HepG2 (cell line): ENCODE data around the gene PPRC1. TPM values are rescaled to one million over a fixed set of nuclear protein-coding genes. Genes with fewer than 3 reads are reported as not detected.
A peak's percentile ranks its signal among the peaks of the same experiment; 100 is the strongest.

Experiments
- ATAC-seq: fragments of 200-7000 bp; cut with Tn5 transposase; 3 replicates; pipeline ENCODE4 v1.9.1; 2020; ENCODE audit warnings: mild to moderate bottlenecking, moderate library complexity
- BruUV-seq: library from RNA; stranded (reverse); fragments of 400-500 nt; replicated peaks from 2 replicates; lab custom pipeline; 2021; lab: Mats Ljungman, UMichigan
- CTCF ChIA-PET: fragments of 300-600 bp; formaldehyde crosslinking; extraction: SDS; loops from one replicate; lab custom pipeline; 2021; ENCODE audit warnings: low total read pairs, inconsistent platforms, low intra/inter-chr PET ratio; lab: Yijun Ruan, JAX
- POLR2A ChIA-PET: fragments of 350-600 bp; sonication (Branson Sonifier 250); formaldehyde crosslinking; loops from one replicate; lab custom pipeline; 2020; ENCODE audit warnings: antibody characterized with exemption, inconsistent platforms; lab: Yijun Ruan, JAX
- DNase-seq: peaks from one replicate; pipeline ENCODE4 v3.0.0-alpha.2; 2015; ENCODE audit warnings: low spot score
- FAIRE-seq: peaks from 3 replicates; lab custom pipeline; 2011; peaks lifted over from hg19 to GRCh38; lab: Jason Lieb, UNC
- H2AFZ ChIP-seq: one replicate; pipeline ENCODE4 v1.6.1; 2011; ENCODE audit warnings: low read length, inconsistent platforms
- H3K27ac ChIP-seq: fragments of 300-600 bp; 3 replicates; pipeline ENCODE4 v1.8.0; 2011; ENCODE audit warnings: mixed run types, mild to moderate bottlenecking, mixed read lengths, low read length, inconsistent platforms; ENCODE audit not compliant: insufficient read depth; ENCODE audit errors: extremely low read length
- H3K27me3 ChIP-seq, 2 experiments: fragments of 200-600 bp in 1 of 2; 2 replicates in 1 of 2; 3 replicates in 1 of 2; pipeline versions ENCODE4 v1.6.0 to v1.8.0; 2011; ENCODE audit warnings: low read length in 2 of 2, mild to moderate bottlenecking in 2 of 2, moderate library complexity in 2 of 2, inconsistent platforms in 1 of 2; ENCODE audit not compliant: insufficient read depth in 2 of 2, control insufficient read depth in 1 of 2
- H3K36me3 ChIP-seq, 2 experiments: fragments of 200-600 bp in 1 of 2; replicated peaks in 1 of 2; 2 replicates in 1 of 2; 3 replicates in 1 of 2; pipeline versions ENCODE4 v1.5.1 to v1.8.0; 2011; ENCODE audit warnings: low read length in 2 of 2, inconsistent platforms in 1 of 2; ENCODE audit not compliant: insufficient read depth in 2 of 2, control insufficient read depth in 1 of 2
- H3K4me1 ChIP-seq: 2 replicates; pipeline ENCODE4 v1.5.1; 2012; ENCODE audit warnings: low read length, inconsistent platforms; ENCODE audit not compliant: insufficient read depth
- H3K4me2 ChIP-seq: 2 replicates; pipeline ENCODE4 v1.6.0; 2011; ENCODE audit warnings: low read depth, low read length, inconsistent platforms
- H3K4me3 ChIP-seq, 3 experiments: fragments of 200-600 bp in 1 of 3; sonication (generic), shearing (Covaris generic) in 1 of 3; replicated peaks in 1 of 3; 2 replicates each; pipeline ENCODE4 v1.5.1; 2011 to 2016; ENCODE audit warnings: low read length in 3 of 3, inconsistent platforms in 2 of 3, low read depth in 2 of 3, mild to moderate bottlenecking in 2 of 3, control low read depth in 1 of 3, mixed read lengths in 1 of 3; ENCODE audit not compliant: insufficient read depth in 1 of 3
- H3K79me2 ChIP-seq: one replicate; pipeline ENCODE4 v1.6.1; 2011; ENCODE audit warnings: low read length, inconsistent platforms; ENCODE audit not compliant: insufficient read depth
- H3K9ac ChIP-seq: 2 replicates; pipeline ENCODE4 v1.6.0; 2011; ENCODE audit warnings: mild to moderate bottlenecking, low read depth, low read length, inconsistent platforms; ENCODE audit not compliant: insufficient read depth
- H3K9me3 ChIP-seq: 2 replicates; pipeline ENCODE4 v1.5.1; 2012; ENCODE audit warnings: mild to moderate bottlenecking, low read length
- H4K20me1 ChIP-seq: 2 replicates; pipeline ENCODE4 v1.6.0; 2011; ENCODE audit warnings: inconsistent platforms, mild to moderate bottlenecking, low read length, moderate library complexity; ENCODE audit not compliant: insufficient read depth
- HNF4G ChIP-seq, 2 experiments: sonication (generic) in 1 of 2; formaldehyde crosslinking in 1 of 2; IDR thresholded peaks; 2 replicates each; pipeline versions ENCODE4 v1.4.0 to v1.6.1; 2011 to 2020; ENCODE audit warnings: borderline replicate concordance in 2 of 2, low read depth in 2 of 2, mild to moderate bottlenecking in 2 of 2, low read length in 1 of 2, missing genetic modification reagents in 1 of 2, moderate library complexity in 1 of 2
- HNRNPL ChIP-seq: fragments of 200-400 bp; formaldehyde crosslinking; IDR thresholded peaks from 2 replicates; pipeline ENCODE4 v1.6.1; 2017; ENCODE audit warnings: mild to moderate bottlenecking, low read depth, low read length
- KAT8 ChIP-seq: IDR thresholded peaks from 2 replicates; pipeline ENCODE4 v1.6.1; 2016; ENCODE audit warnings: missing genetic modification reagents, missing compliant biosample characterization
- KLF16 ChIP-seq, 2 experiments: sonication (generic) in 1 of 2; formaldehyde crosslinking in 1 of 2; IDR thresholded peaks; 2 replicates each; pipeline versions ENCODE4 v1.6.1 to v1.8.0; 2016 to 2023; ENCODE audit warnings: missing genetic modification reagents in 2 of 2, missing compliant biosample characterization in 1 of 2
- MAF1 ChIP-seq: sonication (generic); formaldehyde crosslinking; IDR thresholded peaks from 2 replicates; pipeline ENCODE4 v1.5.0; 2020; ENCODE audit warnings: missing genetic modification reagents, borderline replicate concordance
- POLR2G ChIP-seq: fragments of 200-400 bp; formaldehyde crosslinking; IDR thresholded peaks from 2 replicates; pipeline ENCODE4 v1.6.1; 2018; ENCODE audit warnings: mild to moderate bottlenecking, low read depth, low read length, moderate library complexity
- ZNF234 ChIP-seq: sonication (generic); formaldehyde crosslinking; conservative IDR thresholded peaks from 2 replicates; pipeline ENCODE4 v1.5.1; 2020; ENCODE audit warnings: mild to moderate bottlenecking, missing genetic modification reagents
- WGBS: methylation state at CpG from one replicate; pipeline ENCODE4 v1.1.6; 2017; ENCODE audit warnings: low lambda C conversion rate; 5-methylcytosine and 5-hydroxymethylcytosine counted together
- in situ Hi-C: cut with HindIII; loops from 2 replicates; pipeline ENCODE4 v1.10.0; 2017; ENCODE audit warnings: low pct_unique_long_range_greater_than_20kb; ENCODE audit not compliant: extremely low pct_ligation_motif_present
- intact Hi-C: fragments of 100-400 bp; cut with micrococcal nuclease; formaldehyde crosslinking; loops from one replicate; pipeline ENCODE4 v1.10.0; 2022; ENCODE audit not compliant: unreplicated experiment
- polyA plus RNA-seq, 8 experiments: library from polyadenylated mRNA; depleted of rRNA in 3 of 8; stranded (reverse) in 7 of 8; unstranded in 1 of 8; fragments of >200 nt; fragmentation: Illumina TruSeq in 4 of 8; extraction: Trizol in 4 of 8; gene quantifications; 2 replicates each; pipeline versions ENCODE4 v1.2.1 to v1.2.3, GENCODE V29; 2011 to 2016; ENCODE audit warnings: low read depth in 4 of 8, missing spikeins in 1 of 8, mixed read lengths in 1 of 8; ENCODE audit not compliant: insufficient read depth in 1 of 8
- total RNA-seq, 5 experiments: library from RNA; depleted of rRNA; stranded (reverse); fragments of >200 nt; fragmentation: Illumina TruSeq; extraction: Trizol; gene quantifications; 2 replicates each; pipeline ENCODE4 v1.2.3, GENCODE V29; 2016; ENCODE audit warnings: low read depth in 1 of 5
- TF ChIP-seq, protein P1 (sequence below): sonication (generic); formaldehyde crosslinking; IDR thresholded peaks from 2 replicates; pipeline ENCODE4 v1.4.0; 2020; ENCODE audit warnings: missing genetic modification reagents, borderline replicate concordance
- TF ChIP-seq, protein P2 (sequence below): sonication (generic); formaldehyde crosslinking; IDR thresholded peaks from 2 replicates; pipeline ENCODE4 v1.4.0; 2020; ENCODE audit warnings: missing genetic modification reagents
- TF ChIP-seq, protein P3 (sequence below): sonication (generic); formaldehyde crosslinking; IDR thresholded peaks from 2 replicates; pipeline ENCODE4 v1.9.0; 2022; ENCODE audit warnings: low read depth, missing genetic modification reagents
- TF ChIP-seq, protein P4 (sequence below): sonication (generic); formaldehyde crosslinking; IDR thresholded peaks from 2 replicates; pipeline ENCODE4 v1.5.1; 2020; ENCODE audit warnings: mild to moderate bottlenecking, missing genetic modification reagents, moderate library complexity

The PPRC1 gene
- total and polyA plus RNA-seq, 2 of the 13 experiments (the other 11 are each of a cell fraction or from before 2014, with no cell fraction given) = 18.7 to 24.2 TPM

DNA sequence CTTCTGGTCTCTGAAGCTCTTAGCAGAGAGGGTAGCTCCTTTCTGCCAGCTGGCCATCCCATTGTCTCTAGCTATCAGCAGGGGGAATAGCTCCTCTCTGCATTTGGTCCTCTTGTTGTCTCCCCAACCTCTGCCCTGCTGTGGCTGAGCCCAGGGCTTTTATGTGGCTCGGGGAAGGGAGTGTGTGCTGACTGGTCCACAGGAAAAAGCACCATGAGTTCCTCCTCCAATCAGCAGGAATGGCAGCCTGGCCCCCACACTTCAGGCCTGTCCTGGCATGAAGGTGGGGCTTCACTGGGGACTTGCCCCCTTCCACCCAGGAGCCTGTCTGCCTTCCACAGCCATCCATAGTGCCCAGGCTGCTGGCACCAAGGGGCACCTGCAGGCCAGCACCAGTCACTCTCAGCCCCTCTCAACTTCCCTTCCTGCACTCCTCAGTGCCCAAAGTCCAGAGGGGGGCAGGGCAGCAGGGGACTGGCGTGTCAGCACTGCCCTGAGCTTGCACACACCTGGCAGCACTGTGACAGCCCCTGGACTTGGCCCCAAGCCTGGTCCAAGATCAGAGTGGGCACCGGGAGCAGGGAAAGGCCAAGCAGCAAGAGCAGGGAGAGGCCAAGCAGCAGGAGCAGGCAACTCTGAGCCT, 55.6 kb downstream of the PPRC1 start:
- peak overlapping the region in 1 of 3 experiments; percentile 23; a peak in 1 of 6 replicates for H3K4me3 ChIP-seq
- no peaks in the 10 kb centered on the region for H3K79me2 ChIP-seq
- no peak for FAIRE-seq
- CTCF ChIA-PET = no interaction called here
- peaks cover 36% of the 10 kb centered on the region for H3K9me3 ChIP-seq
- H3K4me2 ChIP-seq = peak overlapping the region; percentile 9
- BruUV-seq = no TSS peak
- no peaks in the 10 kb centered on the region for H3K36me3 ChIP-seq
- ATAC-seq = peak; percentile 72
- H3K27me3 ChIP-seq = no peaks in the 10 kb centered on the region
- WGBS = 15% methylated on average over 2 of the region's 3 CpGs
- POLR2A ChIA-PET = interaction anchor here (1.1 to 1.4 kb wide), 2 partner anchors 11 to 56 kb away, joined by 3 read pairs; partner anchors contain the start of gene GBF1
- peak; percentile 10 for DNase-seq
- H3K4me1 ChIP-seq = peaks cover 11% of the 10 kb centered on the region
- intact Hi-C loops = no loop called here
- H2AFZ ChIP-seq = no peak overlapping the region
- no peak overlapping the region for H3K9ac ChIP-seq
- in situ Hi-C loops = no loop called here
- no peak overlapping the region for H3K27ac ChIP-seq
- H4K20me1 ChIP-seq = no peaks in the 10 kb centered on the region
- no peak for TF ChIP-seq KLF16 (CRISPR knock-in tag; IDR thresholded peaks at IDR 0.05)
- TF ChIP-seq POLR2G = no peak
- peak; percentile 86 for TF ChIP-seq HNRNPL
- TF ChIP-seq ZNF234 (CRISPR knock-in tag) = no peak
- TF ChIP-seq, protein P1, sequence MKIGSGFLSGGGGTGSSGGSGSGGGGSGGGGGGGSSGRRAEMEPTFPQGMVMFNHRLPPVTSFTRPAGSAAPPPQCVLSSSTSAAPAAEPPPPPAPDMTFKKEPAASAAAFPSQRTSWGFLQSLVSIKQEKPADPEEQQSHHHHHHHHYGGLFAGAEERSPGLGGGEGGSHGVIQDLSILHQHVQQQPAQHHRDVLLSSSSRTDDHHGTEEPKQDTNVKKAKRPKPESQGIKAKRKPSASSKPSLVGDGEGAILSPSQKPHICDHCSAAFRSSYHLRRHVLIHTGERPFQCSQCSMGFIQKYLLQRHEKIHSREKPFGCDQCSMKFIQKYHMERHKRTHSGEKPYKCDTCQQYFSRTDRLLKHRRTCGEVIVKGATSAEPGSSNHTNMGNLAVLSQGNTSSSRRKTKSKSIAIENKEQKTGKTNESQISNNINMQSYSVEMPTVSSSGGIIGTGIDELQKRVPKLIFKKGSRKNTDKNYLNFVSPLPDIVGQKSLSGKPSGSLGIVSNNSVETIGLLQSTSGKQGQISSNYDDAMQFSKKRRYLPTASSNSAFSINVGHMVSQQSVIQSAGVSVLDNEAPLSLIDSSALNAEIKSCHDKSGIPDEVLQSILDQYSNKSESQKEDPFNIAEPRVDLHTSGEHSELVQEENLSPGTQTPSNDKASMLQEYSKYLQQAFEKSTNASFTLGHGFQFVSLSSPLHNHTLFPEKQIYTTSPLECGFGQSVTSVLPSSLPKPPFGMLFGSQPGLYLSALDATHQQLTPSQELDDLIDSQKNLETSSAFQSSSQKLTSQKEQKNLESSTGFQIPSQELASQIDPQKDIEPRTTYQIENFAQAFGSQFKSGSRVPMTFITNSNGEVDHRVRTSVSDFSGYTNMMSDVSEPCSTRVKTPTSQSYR (CRISPR knock-in tag) = peak; percentile 85
- TF ChIP-seq, protein P2, sequence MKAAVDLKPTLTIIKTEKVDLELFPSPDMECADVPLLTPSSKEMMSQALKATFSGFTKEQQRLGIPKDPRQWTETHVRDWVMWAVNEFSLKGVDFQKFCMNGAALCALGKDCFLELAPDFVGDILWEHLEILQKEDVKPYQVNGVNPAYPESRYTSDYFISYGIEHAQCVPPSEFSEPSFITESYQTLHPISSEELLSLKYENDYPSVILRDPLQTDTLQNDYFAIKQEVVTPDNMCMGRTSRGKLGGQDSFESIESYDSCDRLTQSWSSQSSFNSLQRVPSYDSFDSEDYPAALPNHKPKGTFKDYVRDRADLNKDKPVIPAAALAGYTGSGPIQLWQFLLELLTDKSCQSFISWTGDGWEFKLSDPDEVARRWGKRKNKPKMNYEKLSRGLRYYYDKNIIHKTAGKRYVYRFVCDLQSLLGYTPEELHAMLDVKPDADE = no peak
- TF ChIP-seq, protein P3, sequence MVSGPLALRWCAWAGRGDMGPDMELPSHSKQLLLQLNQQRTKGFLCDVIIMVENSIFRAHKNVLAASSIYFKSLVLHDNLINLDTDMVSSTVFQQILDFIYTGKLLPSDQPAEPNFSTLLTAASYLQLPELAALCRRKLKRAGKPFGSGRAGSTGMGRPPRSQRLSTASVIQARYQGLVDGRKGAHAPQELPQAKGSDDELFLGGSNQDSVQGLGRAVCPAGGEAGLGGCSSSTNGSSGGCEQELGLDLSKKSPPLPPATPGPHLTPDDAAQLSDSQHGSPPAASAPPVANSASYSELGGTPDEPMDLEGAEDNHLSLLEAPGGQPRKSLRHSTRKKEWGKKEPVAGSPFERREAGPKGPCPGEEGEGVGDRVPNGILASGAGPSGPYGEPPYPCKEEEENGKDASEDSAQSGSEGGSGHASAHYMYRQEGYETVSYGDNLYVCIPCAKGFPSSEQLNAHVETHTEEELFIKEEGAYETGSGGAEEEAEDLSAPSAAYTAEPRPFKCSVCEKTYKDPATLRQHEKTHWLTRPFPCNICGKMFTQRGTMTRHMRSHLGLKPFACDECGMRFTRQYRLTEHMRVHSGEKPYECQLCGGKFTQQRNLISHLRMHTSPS = peak; percentile 91; the same call in 1 of the 2 replicates
- no peak for TF ChIP-seq MAF1 (CRISPR knock-in tag)
- TF ChIP-seq HNF4G (IDR thresholded peaks at IDR 0.05; ENCODE audit: borderline replicate concordance, low read depth, low read length) = peak; percentile 20; the same call in 1 of the 2 replicates
- no peak for TF ChIP-seq HNF4G (CRISPR knock-in tag; IDR thresholded peaks at IDR 0.05; ENCODE audit: borderline replicate concordance, low read depth)
- no peak for TF ChIP-seq KAT8
- TF ChIP-seq, protein P4, sequence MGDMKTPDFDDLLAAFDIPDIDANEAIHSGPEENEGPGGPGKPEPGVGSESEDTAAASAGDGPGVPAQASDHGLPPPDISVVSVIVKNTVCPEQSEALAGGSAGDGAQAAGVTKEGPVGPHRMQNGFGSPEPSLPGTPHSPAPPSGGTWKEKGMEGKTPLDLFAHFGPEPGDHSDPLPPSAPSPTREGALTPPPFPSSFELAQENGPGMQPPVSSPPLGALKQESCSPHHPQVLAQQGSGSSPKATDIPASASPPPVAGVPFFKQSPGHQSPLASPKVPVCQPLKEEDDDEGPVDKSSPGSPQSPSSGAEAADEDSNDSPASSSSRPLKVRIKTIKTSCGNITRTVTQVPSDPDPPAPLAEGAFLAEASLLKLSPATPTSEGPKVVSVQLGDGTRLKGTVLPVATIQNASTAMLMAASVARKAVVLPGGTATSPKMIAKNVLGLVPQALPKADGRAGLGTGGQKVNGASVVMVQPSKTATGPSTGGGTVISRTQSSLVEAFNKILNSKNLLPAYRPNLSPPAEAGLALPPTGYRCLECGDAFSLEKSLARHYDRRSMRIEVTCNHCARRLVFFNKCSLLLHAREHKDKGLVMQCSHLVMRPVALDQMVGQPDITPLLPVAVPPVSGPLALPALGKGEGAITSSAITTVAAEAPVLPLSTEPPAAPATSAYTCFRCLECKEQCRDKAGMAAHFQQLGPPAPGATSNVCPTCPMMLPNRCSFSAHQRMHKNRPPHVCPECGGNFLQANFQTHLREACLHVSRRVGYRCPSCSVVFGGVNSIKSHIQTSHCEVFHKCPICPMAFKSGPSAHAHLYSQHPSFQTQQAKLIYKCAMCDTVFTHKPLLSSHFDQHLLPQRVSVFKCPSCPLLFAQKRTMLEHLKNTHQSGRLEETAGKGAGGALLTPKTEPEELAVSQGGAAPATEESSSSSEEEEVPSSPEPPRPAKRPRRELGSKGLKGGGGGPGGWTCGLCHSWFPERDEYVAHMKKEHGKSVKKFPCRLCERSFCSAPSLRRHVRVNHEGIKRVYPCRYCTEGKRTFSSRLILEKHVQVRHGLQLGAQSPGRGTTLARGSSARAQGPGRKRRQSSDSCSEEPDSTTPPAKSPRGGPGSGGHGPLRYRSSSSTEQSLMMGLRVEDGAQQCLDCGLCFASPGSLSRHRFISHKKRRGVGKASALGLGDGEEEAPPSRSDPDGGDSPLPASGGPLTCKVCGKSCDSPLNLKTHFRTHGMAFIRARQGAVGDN (CRISPR knock-in tag) = peak; percentile 39; the same call in 1 of the 2 replicates
